Chondrocyte (in vitro differentiated cells): ENCODE results near the gene MED8. TPM values are rescaled to one million over a fixed set of nuclear protein-coding genes. Genes with fewer than 3 reads are reported as not detected.

ENCODE experiments used
- DNase-seq: peaks from one replicate; pipeline ENCODE4 v3.0.0; 2021; ENCODE audit warnings: mixed read lengths, low spot score
- H3K27ac Mint-ChIP-seq: one replicate; pipeline ENCODE4 v1.8.0; 2021; ENCODE audit warnings: mild to moderate bottlenecking, moderate library complexity, mixed read lengths; ENCODE audit not compliant: unreplicated experiment
- H3K27me3 Mint-ChIP-seq: 2 replicates; pipeline ENCODE4 v1.8.0; 2021; ENCODE audit warnings: low read depth, mixed read lengths
- H3K36me3 Mint-ChIP-seq: 2 replicates; pipeline ENCODE4 v1.8.0; 2021; ENCODE audit warnings: low read depth, mixed read lengths
- H3K4me1 Mint-ChIP-seq: 2 replicates; pipeline ENCODE4 v1.8.0; 2021; ENCODE audit warnings: low read depth, mild to moderate bottlenecking, mixed read lengths
- H3K4me3 Mint-ChIP-seq: one replicate; pipeline ENCODE4 v1.8.0; 2021; ENCODE audit warnings: mild to moderate bottlenecking, moderate library complexity, mixed read lengths; ENCODE audit not compliant: unreplicated experiment
- H3K9me3 Mint-ChIP-seq: 2 replicates; pipeline ENCODE4 v1.8.0; 2021; ENCODE audit warnings: low read depth, mixed read lengths
- total RNA-seq: library from RNA; stranded (reverse); gene quantifications from 3 replicates; pipeline ENCODE4 v1.2.1, GENCODE V29; 2021
- TF ChIP-seq, protein P1 (sequence below): fragments of 200-600 bp; sonication (generic); IDR thresholded peaks from 2 replicates; pipeline ENCODE4 v1.5.0; 2021; ENCODE audit warnings: antibody characterized with exemption, mild to moderate bottlenecking, moderate library complexity

MED8 gene
- total RNA-seq, 1 donor from 2014 or later = 48.4 TPM

DNA sequence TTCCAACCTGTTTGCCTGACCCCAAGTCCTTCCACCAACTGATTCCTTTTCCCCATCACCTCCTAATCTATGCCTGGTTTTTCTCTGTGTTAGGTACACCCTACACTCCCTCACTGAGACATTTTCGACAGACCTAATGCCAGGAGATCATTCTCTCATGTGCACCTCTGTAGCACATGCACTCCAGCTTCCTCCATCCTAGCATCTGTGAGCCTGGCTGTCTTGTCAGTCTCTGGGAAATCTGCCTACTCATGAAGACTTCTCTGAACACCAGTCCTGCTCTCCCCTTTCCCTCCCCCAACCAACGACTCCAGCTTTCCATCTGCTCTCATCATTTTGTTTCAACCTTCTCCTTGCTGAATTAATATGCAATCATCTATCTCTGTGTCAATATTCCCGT lies 987 bp downstream of the MED8 start:
- Mint-ChIP-seq H3K4me3 (peak overlapping the region; percentile 100), H3K36me3 (peaks cover 25% of the 10 kb centered on the region), H3K9me3 (no peaks in the 10 kb centered on the region), H3K27ac (peak overlapping the region; percentile 100), H3K27me3 (no peaks in the 10 kb centered on the region), H3K4me1 (peaks cover 37% of the 10 kb centered on the region)
- no peak for DNase-seq
- TF ChIP-seq, protein P1, sequence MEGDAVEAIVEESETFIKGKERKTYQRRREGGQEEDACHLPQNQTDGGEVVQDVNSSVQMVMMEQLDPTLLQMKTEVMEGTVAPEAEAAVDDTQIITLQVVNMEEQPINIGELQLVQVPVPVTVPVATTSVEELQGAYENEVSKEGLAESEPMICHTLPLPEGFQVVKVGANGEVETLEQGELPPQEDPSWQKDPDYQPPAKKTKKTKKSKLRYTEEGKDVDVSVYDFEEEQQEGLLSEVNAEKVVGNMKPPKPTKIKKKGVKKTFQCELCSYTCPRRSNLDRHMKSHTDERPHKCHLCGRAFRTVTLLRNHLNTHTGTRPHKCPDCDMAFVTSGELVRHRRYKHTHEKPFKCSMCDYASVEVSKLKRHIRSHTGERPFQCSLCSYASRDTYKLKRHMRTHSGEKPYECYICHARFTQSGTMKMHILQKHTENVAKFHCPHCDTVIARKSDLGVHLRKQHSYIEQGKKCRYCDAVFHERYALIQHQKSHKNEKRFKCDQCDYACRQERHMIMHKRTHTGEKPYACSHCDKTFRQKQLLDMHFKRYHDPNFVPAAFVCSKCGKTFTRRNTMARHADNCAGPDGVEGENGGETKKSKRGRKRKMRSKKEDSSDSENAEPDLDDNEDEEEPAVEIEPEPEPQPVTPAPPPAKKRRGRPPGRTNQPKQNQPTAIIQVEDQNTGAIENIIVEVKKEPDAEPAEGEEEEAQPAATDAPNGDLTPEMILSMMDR = no peak

DNA sequence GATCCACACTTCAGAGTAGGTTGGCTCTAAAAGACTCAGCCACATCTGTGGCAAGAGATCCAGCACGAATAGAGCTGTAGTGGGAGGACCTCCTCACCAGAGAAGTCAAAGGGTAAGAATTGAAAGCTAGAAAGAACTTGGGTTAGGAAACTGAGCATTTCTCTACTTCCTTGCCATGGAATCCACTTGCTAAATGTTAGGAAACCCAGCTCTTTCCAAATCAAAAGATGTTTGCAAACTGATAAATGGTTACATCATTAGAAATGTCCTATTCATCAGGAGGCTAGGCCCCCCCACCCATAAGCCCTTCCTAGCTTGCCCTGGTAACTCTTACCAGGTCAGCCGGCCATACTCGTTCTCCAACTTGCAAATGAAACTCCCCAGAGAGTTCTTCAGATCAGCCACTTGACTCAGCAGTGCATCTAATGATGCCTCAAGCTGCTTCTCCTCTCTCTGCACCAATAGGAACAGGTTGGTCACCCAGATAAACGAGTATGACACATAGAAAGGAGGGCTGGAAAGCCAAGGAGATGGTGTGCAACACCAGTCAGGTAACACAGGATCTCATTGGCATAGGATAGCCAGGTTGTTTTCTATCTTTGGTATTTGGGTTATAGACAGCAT lies 1.5 kb downstream of the MED8 start:
- Mint-ChIP-seq H3K4me3 (peak overlapping the region; percentile 100), H3K27ac (peak overlapping the region; percentile 100), H3K4me1 (peaks cover 37% of the 10 kb centered on the region), H3K9me3 (no peaks in the 10 kb centered on the region), H3K36me3 (peaks cover 29% of the 10 kb centered on the region), H3K27me3 (no peaks in the 10 kb centered on the region)
- TF ChIP-seq, protein P1 = no peak
- DNase-seq = no peak

DNA sequence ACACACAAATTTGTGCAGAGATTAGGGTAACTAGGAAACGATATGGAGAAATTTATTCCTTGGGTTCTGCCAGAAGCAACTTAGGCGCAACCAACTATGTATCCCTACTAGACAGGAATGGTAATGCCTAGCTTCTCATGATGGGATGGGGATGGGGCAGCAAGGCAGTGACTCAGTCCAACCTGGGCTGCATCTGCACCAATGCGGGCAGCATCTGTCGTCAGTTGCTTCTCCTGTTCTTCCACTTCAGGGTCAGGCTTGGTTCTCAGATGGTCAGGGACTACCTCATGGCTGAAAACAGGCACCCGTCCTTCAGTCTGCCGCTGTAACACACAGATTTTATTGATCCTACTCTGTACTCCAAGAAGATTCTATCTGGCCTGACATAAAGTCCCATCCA lies 2.9 kb downstream of the MED8 start:
- Mint-ChIP-seq H3K9me3 (no peaks in the 10 kb centered on the region), H3K4me3 (no peak overlapping the region), H3K27me3 (no peaks in the 10 kb centered on the region), H3K27ac (no peak overlapping the region), H3K4me1 (peaks cover 37% of the 10 kb centered on the region), H3K36me3 (peaks cover 33% of the 10 kb centered on the region)
- TF ChIP-seq, protein P1 = no peak
- DNase-seq = no peak

- Mint-ChIP-seq H3K4me1 (peaks cover 11% of the 10 kb centered on the region), H3K9me3 (no peaks in the 10 kb centered on the region), H3K27me3 (no peaks in the 10 kb centered on the region), H3K27ac (no peak overlapping the region), H3K36me3 (peaks cover 33% of the 10 kb centered on the region), H3K4me3 (no peak overlapping the region)
- TF ChIP-seq, protein P1 = peak; percentile 54
- DNase-seq = no peak
Observed at GRCh38 chr1:43383449-43383848, 6.2 kb downstream of the MED8 start.

GRCh38 chr1:43382027-43382779 lies 7.4 kb downstream of the MED8 start:
- no peaks in the 10 kb centered on the region for H3K27me3 Mint-ChIP-seq
- peak overlapping the region; percentile 18 for H3K27ac Mint-ChIP-seq
- H3K36me3 Mint-ChIP-seq = peaks cover 33% of the 10 kb centered on the region
- no peaks in the 10 kb centered on the region for H3K4me1 Mint-ChIP-seq
- H3K9me3 Mint-ChIP-seq = no peaks in the 10 kb centered on the region
- TF ChIP-seq, protein P1 = no peak
- no peak overlapping the region for H3K4me3 Mint-ChIP-seq
- no peak for DNase-seq
